Measurements from ENCODE around the gene EXOC1L.

EXOC1L gene

GRCh38 chr4:55793479-55793878, 26.1 kb upstream of the EXOC1L start:
- Histone ChIP-seq H4K20me1 (ENCODE audit: control insufficient read depth, insufficient read depth, low read depth, low read length) (no peaks in the 10 kb centered on the region), H3K79me2 (ENCODE audit: control insufficient read depth, low read length) (no peaks in the 10 kb centered on the region), H3K9me3 (ENCODE audit: control insufficient read depth, insufficient read depth, low read length) (no peaks in the 10 kb centered on the region), H3K9me2 (replicated peaks; ENCODE audit: control insufficient read depth, low read length) (no peaks in the 10 kb centered on the region), H3K27me3 (ENCODE audit: control insufficient read depth, low read length) (no peaks in the 10 kb centered on the region), H3F3A (ENCODE audit: control insufficient read depth, insufficient read depth) (no peaks in the 10 kb centered on the region), H3K4me3 (ENCODE audit: low read length) (no peak overlapping the region), H3K36me3 (ENCODE audit: control insufficient read depth, low read length) (no peaks in the 10 kb centered on the region), H3K4me2 (ENCODE audit: low read length) (no peak overlapping the region), H3K4me1 (ENCODE audit: control insufficient read depth, low read length) (no peaks in the 10 kb centered on the region), H3K27ac (ENCODE audit: low read depth, low read length) (no peak overlapping the region)
- no peak for TF ChIP-seq CTCF (IDR thresholded peaks at IDR 0.05; ENCODE audit: low read depth, low read length, poor library complexity, severe bottlenecking)
- no peak for TF ChIP-seq EZH2phosphoT487 (IDR thresholded peaks at IDR 0.05; ENCODE audit: borderline replicate concordance, low read length)

GRCh38 chr4:55794053-55794452, 25.5 kb upstream of the EXOC1L start:
- H3K79me2 ChIP-seq (ENCODE audit: control insufficient read depth, low read length) = no peaks in the 10 kb centered on the region
- TF ChIP-seq CTCF (IDR thresholded peaks at IDR 0.05; ENCODE audit: low read depth, low read length, poor library complexity, severe bottlenecking) (no peak), EZH2phosphoT487 (IDR thresholded peaks at IDR 0.05; ENCODE audit: borderline replicate concordance, low read length) (no peak)
- no peaks in the 10 kb centered on the region for H3K9me3 ChIP-seq (ENCODE audit: control insufficient read depth, insufficient read depth, low read length)
- no peak overlapping the region for H3K4me3 ChIP-seq (ENCODE audit: low read length)
- H3K36me3 ChIP-seq (ENCODE audit: control insufficient read depth, low read length) = no peaks in the 10 kb centered on the region
- no peak overlapping the region for H3K27ac ChIP-seq (ENCODE audit: low read depth, low read length)
- no peaks in the 10 kb centered on the region for H4K20me1 ChIP-seq (ENCODE audit: control insufficient read depth, insufficient read depth, low read depth, low read length)
- H3F3A ChIP-seq (ENCODE audit: control insufficient read depth, insufficient read depth) = no peaks in the 10 kb centered on the region
- H3K4me1 ChIP-seq (ENCODE audit: control insufficient read depth, low read length) = no peaks in the 10 kb centered on the region
- no peaks in the 10 kb centered on the region for H3K9me2 ChIP-seq (replicated peaks; ENCODE audit: control insufficient read depth, low read length)
- no peak overlapping the region for H3K4me2 ChIP-seq (ENCODE audit: low read length)
- H3K27me3 ChIP-seq (ENCODE audit: control insufficient read depth, low read length) = no peaks in the 10 kb centered on the region

- Histone ChIP-seq H3K4me3 (ENCODE audit: low read length) (no peak overlapping the region), H3K4me2 (ENCODE audit: low read length) (no peak overlapping the region), H3F3A (ENCODE audit: control insufficient read depth, insufficient read depth) (no peaks in the 10 kb centered on the region), H4K20me1 (ENCODE audit: control insufficient read depth, insufficient read depth, low read depth, low read length) (no peaks in the 10 kb centered on the region), H3K27ac (ENCODE audit: low read depth, low read length) (no peak overlapping the region), H3K9me3 (ENCODE audit: control insufficient read depth, insufficient read depth, low read length) (no peaks in the 10 kb centered on the region), H3K36me3 (ENCODE audit: control insufficient read depth, low read length) (no peaks in the 10 kb centered on the region), H3K4me1 (ENCODE audit: control insufficient read depth, low read length) (no peaks in the 10 kb centered on the region), H3K27me3 (ENCODE audit: control insufficient read depth, low read length) (no peaks in the 10 kb centered on the region), H3K9me2 (replicated peaks; ENCODE audit: control insufficient read depth, low read length) (no peaks in the 10 kb centered on the region), H3K79me2 (ENCODE audit: control insufficient read depth, low read length) (no peaks in the 10 kb centered on the region)
- no peak for TF ChIP-seq EZH2phosphoT487 (IDR thresholded peaks at IDR 0.05; ENCODE audit: borderline replicate concordance, low read length)
- TF ChIP-seq CTCF (IDR thresholded peaks at IDR 0.05; ENCODE audit: low read depth, low read length, poor library complexity, severe bottlenecking) = no peak
These were observed 24.2 kb upstream of the EXOC1L start for GRCh38 chr4:55795341-55795740.

- no peaks in the 10 kb centered on the region for H3K9me3 ChIP-seq (ENCODE audit: control insufficient read depth, insufficient read depth, low read length)
- H3K27ac ChIP-seq (ENCODE audit: low read depth, low read length) = no peak overlapping the region
- no peaks in the 10 kb centered on the region for H3K36me3 ChIP-seq (ENCODE audit: control insufficient read depth, low read length)
- H3K4me1 ChIP-seq (ENCODE audit: control insufficient read depth, low read length) = no peaks in the 10 kb centered on the region
- no peaks in the 10 kb centered on the region for H3K79me2 ChIP-seq (ENCODE audit: control insufficient read depth, low read length)
- no peaks in the 10 kb centered on the region for H3K27me3 ChIP-seq (ENCODE audit: control insufficient read depth, low read length)
- TF ChIP-seq EZH2phosphoT487 (IDR thresholded peaks at IDR 0.05; ENCODE audit: borderline replicate concordance, low read length) = no peak
- no peak for TF ChIP-seq CTCF (IDR thresholded peaks at IDR 0.05; ENCODE audit: low read depth, low read length, poor library complexity, severe bottlenecking)
- H3K9me2 ChIP-seq (replicated peaks; ENCODE audit: control insufficient read depth, low read length) = no peaks in the 10 kb centered on the region
- no peak overlapping the region for H3K4me3 ChIP-seq (ENCODE audit: low read length)
- H4K20me1 ChIP-seq (ENCODE audit: control insufficient read depth, insufficient read depth, low read depth, low read length) = no peaks in the 10 kb centered on the region
- no peak overlapping the region for H3K4me2 ChIP-seq (ENCODE audit: low read length)
- H3F3A ChIP-seq (ENCODE audit: control insufficient read depth, insufficient read depth) = no peaks in the 10 kb centered on the region
These were observed 18.1 kb upstream of the EXOC1L start for GRCh38 chr4:55801498-55801897.
